Measurements from ENCODE around the gene LCN6.

GRCh38 chr9:136714096-136714892 lies 34.0 kb downstream of the LCN6 start:
- TF ChIP-seq CTCF (conservative IDR thresholded peaks at IDR 0.05 in 1 of 2, IDR thresholded peaks at IDR 0.05 in 1 of 2; ENCODE audit: extremely low read depth in 1 of 2, insufficient read depth in 1 of 2, low read depth in 1 of 2, low read length in 2 of 2) (no peak), EZH2 (IDR thresholded peaks at IDR 0.05; ENCODE audit: borderline replicate concordance, low read length) (no peak)
